Measurements from ENCODE around the gene LRRC8B. TPM values are rescaled to one million over a fixed set of nuclear protein-coding genes. Genes with fewer than 3 reads are reported as not detected.

The LRRC8B gene
- total RNA-seq, 1 experiment from 2014 or later: 42.9 TPM

DNA sequence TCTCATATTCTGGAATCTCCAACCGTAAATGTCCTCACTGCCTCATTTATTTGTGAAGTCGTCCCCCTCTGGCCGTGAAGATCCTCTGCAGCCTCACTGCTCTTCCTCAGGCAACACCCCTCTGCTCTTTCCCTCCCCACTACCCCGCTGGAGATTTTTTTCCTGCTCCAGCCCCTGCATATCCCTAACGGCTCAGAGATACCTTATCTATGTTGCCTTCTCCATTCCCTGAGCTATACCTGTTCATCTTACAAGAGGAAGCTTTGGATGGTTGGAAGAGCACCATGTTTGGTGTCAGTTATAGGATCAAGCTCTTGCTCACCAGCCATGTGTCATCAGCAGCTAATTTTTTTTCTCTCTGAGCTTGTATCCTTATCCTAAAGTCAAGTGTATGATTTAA is 26.4 kb downstream of the LRRC8B start:
- H3K4me1 Mint-ChIP-seq (ENCODE audit: low read depth, unreplicated experiment): peaks cover 60% of the 10 kb centered on the region
- no peak for DNase-seq
- no peaks in the 10 kb centered on the region for H3K27me3 Mint-ChIP-seq (ENCODE audit: unreplicated experiment)
- TF ChIP-seq CTCF (IDR thresholded peaks at IDR 0.05; ENCODE audit: unreplicated experiment): no peak
- intact Hi-C loops (cut with micrococcal nuclease; ENCODE audit: unreplicated experiment): loop anchor here (5.0 kb wide), 2 partner anchors 34 to 46 kb away; no protein-coding TSS in a partner anchor
- no peaks in the 10 kb centered on the region for H3K9me3 Mint-ChIP-seq (ENCODE audit: low read depth, unreplicated experiment)
- H3K36me3 Mint-ChIP-seq (ENCODE audit: insufficient read depth, unreplicated experiment): peaks cover 15% of the 10 kb centered on the region
- H3K27ac Mint-ChIP-seq (ENCODE audit: unreplicated experiment): no peak overlapping the region
- no TSS peak for BruUV-seq (replicated peaks)
- CTCF ChIA-PET: no interaction called here
- H3K4me3 Mint-ChIP-seq (ENCODE audit: low read depth, unreplicated experiment): peak overlapping the region; percentile 10

- H3K27ac Mint-ChIP-seq (ENCODE audit: unreplicated experiment): peak overlapping the region; percentile 62
- CTCF ChIA-PET: no interaction called here
- peaks cover 15% of the 10 kb centered on the region for H3K36me3 Mint-ChIP-seq (ENCODE audit: insufficient read depth, unreplicated experiment)
- peaks cover 53% of the 10 kb centered on the region for H3K4me1 Mint-ChIP-seq (ENCODE audit: low read depth, unreplicated experiment)
- H3K4me3 Mint-ChIP-seq (ENCODE audit: low read depth, unreplicated experiment): peak overlapping the region; percentile 39
- intact Hi-C loops (cut with micrococcal nuclease; ENCODE audit: unreplicated experiment): loop anchor here (5.0 kb wide), 2 partner anchors 35 to 45 kb away; no protein-coding TSS in a partner anchor
- no peak for TF ChIP-seq CTCF (IDR thresholded peaks at IDR 0.05; ENCODE audit: unreplicated experiment)
- no peaks in the 10 kb centered on the region for H3K27me3 Mint-ChIP-seq (ENCODE audit: unreplicated experiment)
- peak; percentile 40 for DNase-seq
- BruUV-seq (replicated peaks): no TSS peak
- H3K9me3 Mint-ChIP-seq (ENCODE audit: low read depth, unreplicated experiment): no peaks in the 10 kb centered on the region
These were observed 27.9 kb downstream of the LRRC8B start for GRCh38 chr1:89552471-89553081.

DNA sequence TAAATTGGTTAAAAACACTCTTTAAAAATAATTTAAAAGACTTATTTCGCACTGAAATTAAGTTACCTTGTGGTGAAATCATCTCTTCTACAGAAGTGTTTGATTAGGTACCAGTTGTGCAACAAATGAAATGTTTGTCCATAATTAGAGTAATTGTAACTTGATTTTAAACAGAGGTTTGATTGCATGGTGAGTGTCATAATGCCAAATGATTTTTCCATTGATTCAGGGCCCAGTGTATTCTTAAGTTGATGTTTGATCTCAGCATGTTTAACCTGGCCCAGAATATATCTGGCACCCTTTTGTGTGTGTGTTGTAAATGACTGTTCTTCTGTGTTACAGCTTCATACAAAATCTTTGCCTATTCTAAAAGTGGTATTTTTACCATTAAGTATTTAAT is 28.5 kb downstream of the LRRC8B start:
- no peak for TF ChIP-seq CTCF (IDR thresholded peaks at IDR 0.05; ENCODE audit: unreplicated experiment)
- H3K27me3 Mint-ChIP-seq (ENCODE audit: unreplicated experiment): no peaks in the 10 kb centered on the region
- H3K4me3 Mint-ChIP-seq (ENCODE audit: low read depth, unreplicated experiment): peak overlapping the region; percentile 39
- no peaks in the 10 kb centered on the region for H3K9me3 Mint-ChIP-seq (ENCODE audit: low read depth, unreplicated experiment)
- peaks cover 15% of the 10 kb centered on the region for H3K36me3 Mint-ChIP-seq (ENCODE audit: insufficient read depth, unreplicated experiment)
- no TSS peak for BruUV-seq (replicated peaks)
- H3K4me1 Mint-ChIP-seq (ENCODE audit: low read depth, unreplicated experiment): peaks cover 51% of the 10 kb centered on the region
- peak overlapping the region; percentile 62 for H3K27ac Mint-ChIP-seq (ENCODE audit: unreplicated experiment)
- intact Hi-C loops (cut with micrococcal nuclease; ENCODE audit: unreplicated experiment): loop anchor here (5.0 kb wide), 2 partner anchors 36 to 44 kb away; no protein-coding TSS in a partner anchor
- CTCF ChIA-PET: no interaction called here
- DNase-seq: no peak

DNA sequence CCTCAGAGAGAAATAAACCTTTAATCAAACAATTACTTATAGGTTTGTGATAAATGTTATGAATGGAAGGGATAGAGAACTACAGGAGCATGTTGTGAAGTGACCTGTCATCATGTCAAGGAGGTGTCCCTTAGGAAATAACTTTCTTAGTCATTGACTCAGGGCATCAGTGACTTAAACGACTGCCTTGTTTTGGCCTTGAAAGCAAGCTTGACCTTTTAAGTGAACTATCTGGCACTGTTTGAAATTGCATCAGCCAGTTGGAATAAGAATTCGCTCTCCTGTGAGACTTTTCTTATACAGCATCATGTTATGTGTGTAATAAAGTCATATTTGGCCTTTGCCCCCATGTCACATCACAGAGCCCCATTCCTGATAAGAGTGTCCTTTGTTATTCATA is 30.9 kb downstream of the LRRC8B start:
- CTCF ChIA-PET: no interaction called here
- BruUV-seq (replicated peaks): no TSS peak
- Mint-ChIP-seq H3K4me1 (ENCODE audit: low read depth, unreplicated experiment) (peaks cover 31% of the 10 kb centered on the region), H3K27ac (ENCODE audit: unreplicated experiment) (no peak overlapping the region), H3K4me3 (ENCODE audit: low read depth, unreplicated experiment) (no peak overlapping the region), H3K36me3 (ENCODE audit: insufficient read depth, unreplicated experiment) (peaks cover 13% of the 10 kb centered on the region), H3K27me3 (ENCODE audit: unreplicated experiment) (no peaks in the 10 kb centered on the region), H3K9me3 (ENCODE audit: low read depth, unreplicated experiment) (no peaks in the 10 kb centered on the region)
- DNase-seq: no peak
- TF ChIP-seq CTCF (IDR thresholded peaks at IDR 0.05; ENCODE audit: unreplicated experiment): no peak
- intact Hi-C loops (cut with micrococcal nuclease; ENCODE audit: unreplicated experiment): no loop called here
